OCI-LY7 (cell line): Measurements from ENCODE around the gene GADL1.

ENCODE experiments used
- EZH2phosphoT487 ChIP-seq: fragments of 200-600 bp; sonication (generic); IDR thresholded peaks from 2 replicates; pipeline ENCODE4 v1.6.1; 2018; ENCODE audit warnings: low read depth, borderline replicate concordance, mild to moderate bottlenecking, mixed run types, antibody characterized with exemption, low read length, moderate library complexity, mixed read lengths
- TF ChIP-seq, protein P1 (sequence below): fragments of 200-600 bp; sonication (generic); conservative IDR thresholded peaks from 2 replicates; pipeline ENCODE4 v1.5.1; 2014; ENCODE audit warnings: mild to moderate bottlenecking, antibody characterized with exemption, low read length, moderate library complexity, mixed read lengths

DNA sequence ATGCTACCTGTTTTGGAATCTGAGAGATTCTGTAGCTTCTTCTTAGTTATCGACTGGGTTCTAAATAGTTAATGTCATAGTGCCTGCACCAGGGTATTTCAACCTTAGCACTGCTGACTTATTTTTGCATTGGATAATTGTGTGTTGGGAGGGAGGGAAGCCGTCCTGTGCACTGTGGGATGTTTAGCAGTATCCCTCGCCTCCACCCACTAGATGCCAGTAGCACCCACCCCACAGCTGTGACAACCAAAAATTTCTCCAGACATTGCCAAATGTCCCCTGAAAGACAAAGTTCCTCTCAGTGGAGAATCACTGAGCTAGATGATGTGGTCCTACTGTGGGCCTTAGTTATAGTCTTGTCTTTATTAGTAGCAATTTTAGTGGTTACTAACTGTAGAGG lies 199.8 kb downstream of the GADL1 start:
- TF ChIP-seq, protein P1, sequence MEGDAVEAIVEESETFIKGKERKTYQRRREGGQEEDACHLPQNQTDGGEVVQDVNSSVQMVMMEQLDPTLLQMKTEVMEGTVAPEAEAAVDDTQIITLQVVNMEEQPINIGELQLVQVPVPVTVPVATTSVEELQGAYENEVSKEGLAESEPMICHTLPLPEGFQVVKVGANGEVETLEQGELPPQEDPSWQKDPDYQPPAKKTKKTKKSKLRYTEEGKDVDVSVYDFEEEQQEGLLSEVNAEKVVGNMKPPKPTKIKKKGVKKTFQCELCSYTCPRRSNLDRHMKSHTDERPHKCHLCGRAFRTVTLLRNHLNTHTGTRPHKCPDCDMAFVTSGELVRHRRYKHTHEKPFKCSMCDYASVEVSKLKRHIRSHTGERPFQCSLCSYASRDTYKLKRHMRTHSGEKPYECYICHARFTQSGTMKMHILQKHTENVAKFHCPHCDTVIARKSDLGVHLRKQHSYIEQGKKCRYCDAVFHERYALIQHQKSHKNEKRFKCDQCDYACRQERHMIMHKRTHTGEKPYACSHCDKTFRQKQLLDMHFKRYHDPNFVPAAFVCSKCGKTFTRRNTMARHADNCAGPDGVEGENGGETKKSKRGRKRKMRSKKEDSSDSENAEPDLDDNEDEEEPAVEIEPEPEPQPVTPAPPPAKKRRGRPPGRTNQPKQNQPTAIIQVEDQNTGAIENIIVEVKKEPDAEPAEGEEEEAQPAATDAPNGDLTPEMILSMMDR, result no peak
- no peak for TF ChIP-seq EZH2phosphoT487
